WTC11 (cell line): ENCODE results near the gene TMEM151A. TPM values are rescaled to one million over a fixed set of nuclear protein-coding genes. Genes with fewer than 3 reads are reported as not detected.

Experiments used
- ATAC-seq: fragments of 200-7000 bp; cut with Tn5 transposase; 2 replicates; pipeline ENCODE4 v1.10.0; 2021; ENCODE audit warnings: mild to moderate bottlenecking, moderate library complexity
- CTCF ChIA-PET: fragments of 300-600 bp; sonication (Branson Sonifier 250); formaldehyde crosslinking; loops from one replicate; lab custom pipeline; 2021; ENCODE audit warnings: antibody characterized with exemption; lab: Charles Lee
- POLR2A ChIA-PET: fragments of 350-600 bp; sonication (Branson Sonifier 250); formaldehyde crosslinking; loops from one replicate; lab custom pipeline; 2021; ENCODE audit warnings: antibody characterized with exemption; lab: Charles Lee
- DNase-seq: peaks from one replicate; pipeline ENCODE4 v3.0.0; 2021; ENCODE audit warnings: low spot score
- H3K27ac Mint-ChIP-seq: 2 replicates; pipeline ENCODE4 v1.8.0; 2021; ENCODE audit warnings: mixed read lengths
- H3K27me3 Mint-ChIP-seq: 2 replicates; pipeline ENCODE4 v1.8.0; 2021; ENCODE audit warnings: low read depth, mild to moderate bottlenecking, moderate library complexity, mixed read lengths
- H3K36me3 Mint-ChIP-seq: 2 replicates; pipeline ENCODE4 v1.8.0; 2021; ENCODE audit warnings: mixed read lengths
- H3K4me1 Mint-ChIP-seq: 2 replicates; pipeline ENCODE4 v1.8.0; 2022; ENCODE audit warnings: mixed read lengths
- H3K4me3 Mint-ChIP-seq: 2 replicates; pipeline ENCODE4 v1.8.0; 2021; ENCODE audit warnings: mild to moderate bottlenecking, moderate library complexity, mixed read lengths
- H3K9me3 Mint-ChIP-seq: 2 replicates; pipeline ENCODE4 v1.8.0; 2021; ENCODE audit warnings: mixed read lengths
- ETV6 ChIP-seq: sonication (generic); formaldehyde crosslinking; IDR thresholded peaks from 2 replicates; pipeline ENCODE4 v1.8.1; 2022; ENCODE audit warnings: mild to moderate bottlenecking, missing genetic modification reagents
- FOXK1 ChIP-seq: sonication (generic); formaldehyde crosslinking; IDR thresholded peaks from 2 replicates; pipeline ENCODE4 v1.8.0; 2022; ENCODE audit warnings: mild to moderate bottlenecking, moderate library complexity, missing genetic modification reagents
- FOXP1 ChIP-seq: sonication (generic); formaldehyde crosslinking; IDR thresholded peaks from 2 replicates; pipeline ENCODE4 v1.8.0; 2022; ENCODE audit warnings: missing genetic modification reagents, mild to moderate bottlenecking, moderate library complexity, borderline replicate concordance
- MYBL2 ChIP-seq: sonication (generic); formaldehyde crosslinking; IDR thresholded peaks from 2 replicates; pipeline ENCODE4 v1.8.1; 2023; ENCODE audit warnings: mild to moderate bottlenecking, moderate library complexity, missing genetic modification reagents
- NR3C1 ChIP-seq: sonication (generic); formaldehyde crosslinking; conservative IDR thresholded peaks from 2 replicates; pipeline ENCODE4 v1.8.1; 2023; ENCODE audit warnings: low read depth, mild to moderate bottlenecking, missing genetic modification reagents
- SP1 ChIP-seq: sonication (generic); formaldehyde crosslinking; conservative IDR thresholded peaks from 2 replicates; pipeline ENCODE4 v1.8.1; 2022; ENCODE audit warnings: missing genetic modification reagents
- TEAD1 ChIP-seq: sonication (generic); formaldehyde crosslinking; IDR thresholded peaks from 2 replicates; pipeline ENCODE4 v1.8.0; 2022; ENCODE audit warnings: mild to moderate bottlenecking, missing genetic modification reagents
- ZNF121 ChIP-seq: sonication (generic); formaldehyde crosslinking; IDR thresholded peaks from 2 replicates; pipeline ENCODE4 v1.8.0; 2023; ENCODE audit warnings: missing genetic modification reagents
- ZNF232 ChIP-seq: sonication (generic); formaldehyde crosslinking; IDR thresholded peaks from 2 replicates; pipeline ENCODE4 v1.8.0; 2022; ENCODE audit warnings: mild to moderate bottlenecking, missing genetic modification reagents
- ZNF396 ChIP-seq: fragments of 250-450 bp; sonication (Bioruptor Pico); IDR thresholded peaks from 2 replicates; pipeline ENCODE4 v1.8.0; 2021; ENCODE audit warnings: mild to moderate bottlenecking, moderate library complexity, borderline replicate concordance
- ZNF423 ChIP-seq: fragments of 250-450 bp; sonication (Bioruptor Pico); IDR thresholded peaks from 2 replicates; pipeline ENCODE4 v2.1.2; 2022; ENCODE audit warnings: mild to moderate bottlenecking, moderate library complexity
- ZNF671 ChIP-seq: fragments of 250-450 bp; sonication (Bioruptor Pico); IDR thresholded peaks from 2 replicates; pipeline ENCODE4 v1.8.0; 2021; ENCODE audit warnings: mild to moderate bottlenecking
- total RNA-seq: library from RNA; stranded (reverse); gene quantifications from 3 replicates; pipeline ENCODE4 v1.2.3, GENCODE V29; 2021
- TF ChIP-seq, protein P1 (sequence below): fragments of 250-450 bp; sonication (Bioruptor Pico); IDR thresholded peaks from 2 replicates; pipeline ENCODE4 v1.9.0; 2021; ENCODE audit warnings: mild to moderate bottlenecking
- TF ChIP-seq, protein P2 (sequence below): fragments of 250-450 bp; sonication (Bioruptor Pico); conservative IDR thresholded peaks from 2 replicates; pipeline ENCODE4 v1.9.0; 2021; ENCODE audit warnings: mild to moderate bottlenecking
- TF ChIP-seq, protein P3 (sequence below): sonication (generic); formaldehyde crosslinking; conservative IDR thresholded peaks from 2 replicates; pipeline ENCODE4 v1.8.1; 2022; ENCODE audit warnings: mild to moderate bottlenecking, missing genetic modification reagents
- TF ChIP-seq, protein P4 (sequence below): sonication (generic); formaldehyde crosslinking; IDR thresholded peaks from 2 replicates; pipeline ENCODE4 v1.8.0; 2022; ENCODE audit warnings: mild to moderate bottlenecking, missing genetic modification reagents
- TF ChIP-seq, protein P5 (sequence below): sonication (generic); formaldehyde crosslinking; IDR thresholded peaks from 2 replicates; pipeline ENCODE4 v1.8.1; 2023; ENCODE audit warnings: mild to moderate bottlenecking, moderate library complexity, missing genetic modification reagents
- TF ChIP-seq, protein P6 (sequence below): sonication (generic); formaldehyde crosslinking; IDR thresholded peaks from 2 replicates; pipeline ENCODE4 v1.8.0; 2022; ENCODE audit warnings: mild to moderate bottlenecking, missing genetic modification reagents
- TF ChIP-seq, protein P7 (sequence below): sonication (generic); formaldehyde crosslinking; IDR thresholded peaks from 2 replicates; pipeline ENCODE4 v1.8.1; 2023; ENCODE audit warnings: mild to moderate bottlenecking, missing genetic modification reagents, moderate library complexity
- TF ChIP-seq, protein P8 (sequence below): sonication (generic); formaldehyde crosslinking; IDR thresholded peaks from 2 replicates; pipeline ENCODE4 v1.8.0; 2023; ENCODE audit warnings: missing genetic modification reagents, mild to moderate bottlenecking, borderline replicate concordance
- TF ChIP-seq, protein P9 (sequence below): sonication (generic); formaldehyde crosslinking; IDR thresholded peaks from 2 replicates; pipeline ENCODE4 v1.8.1; 2023; ENCODE audit warnings: mild to moderate bottlenecking, missing genetic modification reagents

TMEM151A gene
- total RNA-seq, 1 experiment from 2014 or later, result 2.2 TPM

DNA sequence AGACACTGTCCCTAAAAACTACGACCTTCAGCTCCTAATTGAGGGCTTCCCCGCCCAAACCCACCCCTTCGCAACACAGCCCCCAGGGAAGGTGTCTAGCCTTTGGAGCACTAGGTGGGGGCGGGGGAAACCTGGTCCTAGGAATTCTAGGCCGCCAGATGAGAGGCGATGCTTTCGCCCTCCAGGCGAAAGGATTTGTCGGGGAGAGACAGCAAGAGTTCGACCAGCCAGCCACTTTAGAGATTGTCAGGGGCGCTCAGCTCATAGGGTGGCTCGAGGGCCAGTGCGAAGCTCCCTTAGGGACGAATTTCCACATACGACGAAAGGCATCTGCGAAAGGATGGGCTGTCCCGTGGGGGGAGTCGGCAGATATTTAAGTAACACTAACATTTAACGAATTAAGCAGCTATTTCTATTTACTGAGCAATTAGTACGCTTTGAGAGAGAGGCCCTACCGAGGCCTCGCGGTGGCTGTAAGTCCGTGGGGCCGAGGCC, 19.8 kb downstream of the TMEM151A start (continued):
- TF ChIP-seq NR3C1 (CRISPR knock-in tag), result no peak
- TF ChIP-seq, protein P1, sequence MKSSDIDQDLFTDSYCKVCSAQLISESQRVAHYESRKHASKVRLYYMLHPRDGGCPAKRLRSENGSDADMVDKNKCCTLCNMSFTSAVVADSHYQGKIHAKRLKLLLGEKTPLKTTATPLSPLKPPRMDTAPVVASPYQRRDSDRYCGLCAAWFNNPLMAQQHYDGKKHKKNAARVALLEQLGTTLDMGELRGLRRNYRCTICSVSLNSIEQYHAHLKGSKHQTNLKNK (CRISPR knock-in tag), result no peak
- TF ChIP-seq, protein P2, sequence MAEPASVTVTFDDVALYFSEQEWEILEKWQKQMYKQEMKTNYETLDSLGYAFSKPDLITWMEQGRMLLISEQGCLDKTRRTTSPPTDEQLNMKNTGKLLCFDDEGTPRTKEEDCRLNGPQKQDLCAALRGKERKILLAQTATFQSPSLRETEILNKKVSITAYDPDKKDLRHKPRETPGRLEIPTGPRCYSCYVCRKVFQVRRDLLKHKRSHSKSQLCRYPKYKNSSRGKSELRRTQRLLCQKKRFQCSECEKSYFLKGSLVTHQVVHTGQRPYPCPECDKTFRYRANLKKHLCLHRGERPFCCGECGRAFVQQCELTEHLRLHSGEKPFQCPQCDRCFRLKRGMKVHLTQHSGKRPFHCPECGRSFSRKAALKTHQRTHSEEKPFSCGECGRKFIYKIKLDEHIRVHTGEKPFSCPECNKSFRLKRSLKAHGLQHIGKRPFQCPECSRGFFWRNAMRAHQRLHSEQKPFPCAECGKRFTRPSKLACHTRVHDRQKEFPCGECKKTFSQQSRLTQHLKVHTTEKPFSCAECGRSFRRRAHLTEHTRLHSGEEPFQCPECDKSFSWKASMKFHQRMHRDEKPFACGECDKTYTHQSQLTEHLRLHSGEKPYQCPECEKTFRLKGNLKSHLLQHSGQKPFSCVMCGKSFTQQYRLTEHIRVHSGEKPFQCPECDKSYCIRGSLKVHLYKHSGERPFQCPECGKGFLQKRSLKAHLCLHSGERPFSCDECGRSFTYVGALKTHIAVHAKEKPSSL (CRISPR knock-in tag), result no peak

DNA sequence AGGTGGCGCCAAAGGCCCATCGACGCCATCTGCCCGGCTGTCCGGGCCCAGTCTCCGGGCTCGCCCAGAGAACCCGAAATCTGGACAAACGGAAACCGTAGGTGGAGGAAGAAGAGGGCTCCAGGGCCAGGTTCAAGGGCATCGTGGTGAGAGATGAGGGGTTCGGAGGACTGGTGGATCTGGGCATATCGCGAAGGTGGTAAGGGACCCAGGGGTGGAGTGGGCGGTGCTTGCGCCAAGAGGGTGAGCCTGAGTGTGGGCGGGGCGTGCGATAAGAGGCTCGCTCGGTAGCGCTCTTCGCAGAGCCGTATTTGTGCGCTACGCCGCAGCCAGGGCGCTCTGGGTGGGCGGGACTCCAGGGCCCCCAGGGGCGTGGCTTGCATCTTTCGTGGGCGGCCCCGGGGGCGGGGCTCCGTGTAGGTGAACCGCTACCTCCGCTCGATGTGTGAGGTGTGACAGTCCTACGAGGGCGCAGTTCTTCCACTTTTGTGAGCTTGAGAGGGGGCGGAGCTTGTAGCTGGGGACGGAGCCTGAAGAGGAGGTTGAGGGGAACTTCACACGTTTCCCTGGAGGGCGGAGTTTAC, 20.4 kb downstream of the TMEM151A start:
- Mint-ChIP-seq H3K4me3 (peak overlapping the region; percentile 87), H3K27ac (peak overlapping the region; percentile 99), H3K36me3 (no peaks in the 10 kb centered on the region), H3K4me1 (peaks cover 13% of the 10 kb centered on the region), H3K27me3 (peaks cover 8% of the 10 kb centered on the region), H3K9me3 (no peaks in the 10 kb centered on the region)
- peak; percentile 55 for ATAC-seq
- TF ChIP-seq ZNF671 (CRISPR knock-in tag) (no peak), MYBL2 (CRISPR knock-in tag) (peak; percentile 32; the same call in 1 of the 2 replicates), ZNF121 (CRISPR knock-in tag) (peak; percentile 66; the same call in 1 of the 2 replicates), TEAD1 (CRISPR knock-in tag) (0 out of 2 replicates have a peak, but pooled peaks have one; percentile 26), ZNF396 (no peak), FOXK1 (0 out of 2 replicates have a peak, but pooled peaks have one; percentile 58), ETV6 (CRISPR knock-in tag) (peak; percentile 67; the same call in 1 of the 2 replicates), SP1 (peak; percentile 86), FOXP1 (CRISPR knock-in tag) (peak; percentile 93), ZNF423 (CRISPR knock-in tag) (peak; percentile 23; the same call in 1 of the 2 replicates), ZNF232 (peak; percentile 83; the same call in 1 of the 2 replicates)
- TF ChIP-seq, protein P3, sequence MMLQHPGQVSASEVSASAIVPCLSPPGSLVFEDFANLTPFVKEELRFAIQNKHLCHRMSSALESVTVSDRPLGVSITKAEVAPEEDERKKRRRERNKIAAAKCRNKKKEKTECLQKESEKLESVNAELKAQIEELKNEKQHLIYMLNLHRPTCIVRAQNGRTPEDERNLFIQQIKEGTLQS (CRISPR knock-in tag), result no peak
- TF ChIP-seq, protein P4, sequence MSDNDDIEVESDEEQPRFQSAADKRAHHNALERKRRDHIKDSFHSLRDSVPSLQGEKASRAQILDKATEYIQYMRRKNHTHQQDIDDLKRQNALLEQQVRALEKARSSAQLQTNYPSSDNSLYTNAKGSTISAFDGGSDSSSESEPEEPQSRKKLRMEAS (CRISPR knock-in tag), result peak; percentile 79
- TF ChIP-seq, protein P5, sequence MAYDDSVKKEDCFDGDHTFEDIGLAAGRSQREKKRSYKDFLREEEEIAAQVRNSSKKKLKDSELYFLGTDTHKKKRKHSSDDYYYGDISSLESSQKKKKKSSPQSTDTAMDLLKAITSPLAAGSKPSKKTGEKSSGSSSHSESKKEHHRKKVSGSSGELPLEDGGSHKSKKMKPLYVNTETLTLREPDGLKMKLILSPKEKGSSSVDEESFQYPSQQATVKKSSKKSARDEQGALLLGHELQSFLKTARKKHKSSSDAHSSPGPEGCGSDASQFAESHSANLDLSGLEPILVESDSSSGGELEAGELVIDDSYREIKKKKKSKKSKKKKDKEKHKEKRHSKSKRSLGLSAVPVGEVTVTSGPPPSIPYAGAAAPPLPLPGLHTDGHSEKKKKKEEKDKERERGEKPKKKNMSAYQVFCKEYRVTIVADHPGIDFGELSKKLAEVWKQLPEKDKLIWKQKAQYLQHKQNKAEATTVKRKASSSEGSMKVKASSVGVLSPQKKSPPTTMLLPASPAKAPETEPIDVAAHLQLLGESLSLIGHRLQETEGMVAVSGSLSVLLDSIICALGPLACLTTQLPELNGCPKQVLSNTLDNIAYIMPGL (CRISPR knock-in tag), result peak; percentile 89
- TF ChIP-seq, protein P6, sequence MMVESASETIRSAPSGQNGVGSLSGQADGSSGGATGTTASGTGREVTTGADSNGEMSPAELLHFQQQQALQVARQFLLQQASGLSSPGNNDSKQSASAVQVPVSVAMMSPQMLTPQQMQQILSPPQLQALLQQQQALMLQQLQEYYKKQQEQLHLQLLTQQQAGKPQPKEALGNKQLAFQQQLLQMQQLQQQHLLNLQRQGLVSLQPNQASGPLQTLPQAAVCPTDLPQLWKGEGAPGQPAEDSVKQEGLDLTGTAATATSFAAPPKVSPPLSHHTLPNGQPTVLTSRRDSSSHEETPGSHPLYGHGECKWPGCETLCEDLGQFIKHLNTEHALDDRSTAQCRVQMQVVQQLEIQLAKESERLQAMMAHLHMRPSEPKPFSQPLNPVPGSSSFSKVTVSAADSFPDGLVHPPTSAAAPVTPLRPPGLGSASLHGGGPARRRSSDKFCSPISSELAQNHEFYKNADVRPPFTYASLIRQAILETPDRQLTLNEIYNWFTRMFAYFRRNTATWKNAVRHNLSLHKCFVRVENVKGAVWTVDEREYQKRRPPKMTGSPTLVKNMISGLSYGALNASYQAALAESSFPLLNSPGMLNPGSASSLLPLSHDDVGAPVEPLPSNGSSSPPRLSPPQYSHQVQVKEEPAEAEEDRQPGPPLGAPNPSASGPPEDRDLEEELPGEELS (CRISPR knock-in tag), result 0 out of 2 replicates have a peak, but pooled peaks have one; percentile 34
- TF ChIP-seq, protein P7, sequence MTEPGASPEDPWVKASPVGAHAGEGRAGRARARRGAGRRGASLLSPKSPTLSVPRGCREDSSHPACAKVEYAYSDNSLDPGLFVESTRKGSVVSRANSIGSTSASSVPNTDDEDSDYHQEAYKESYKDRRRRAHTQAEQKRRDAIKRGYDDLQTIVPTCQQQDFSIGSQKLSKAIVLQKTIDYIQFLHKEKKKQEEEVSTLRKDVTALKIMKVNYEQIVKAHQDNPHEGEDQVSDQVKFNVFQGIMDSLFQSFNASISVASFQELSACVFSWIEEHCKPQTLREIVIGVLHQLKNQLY, result no peak
- TF ChIP-seq, protein P8, sequence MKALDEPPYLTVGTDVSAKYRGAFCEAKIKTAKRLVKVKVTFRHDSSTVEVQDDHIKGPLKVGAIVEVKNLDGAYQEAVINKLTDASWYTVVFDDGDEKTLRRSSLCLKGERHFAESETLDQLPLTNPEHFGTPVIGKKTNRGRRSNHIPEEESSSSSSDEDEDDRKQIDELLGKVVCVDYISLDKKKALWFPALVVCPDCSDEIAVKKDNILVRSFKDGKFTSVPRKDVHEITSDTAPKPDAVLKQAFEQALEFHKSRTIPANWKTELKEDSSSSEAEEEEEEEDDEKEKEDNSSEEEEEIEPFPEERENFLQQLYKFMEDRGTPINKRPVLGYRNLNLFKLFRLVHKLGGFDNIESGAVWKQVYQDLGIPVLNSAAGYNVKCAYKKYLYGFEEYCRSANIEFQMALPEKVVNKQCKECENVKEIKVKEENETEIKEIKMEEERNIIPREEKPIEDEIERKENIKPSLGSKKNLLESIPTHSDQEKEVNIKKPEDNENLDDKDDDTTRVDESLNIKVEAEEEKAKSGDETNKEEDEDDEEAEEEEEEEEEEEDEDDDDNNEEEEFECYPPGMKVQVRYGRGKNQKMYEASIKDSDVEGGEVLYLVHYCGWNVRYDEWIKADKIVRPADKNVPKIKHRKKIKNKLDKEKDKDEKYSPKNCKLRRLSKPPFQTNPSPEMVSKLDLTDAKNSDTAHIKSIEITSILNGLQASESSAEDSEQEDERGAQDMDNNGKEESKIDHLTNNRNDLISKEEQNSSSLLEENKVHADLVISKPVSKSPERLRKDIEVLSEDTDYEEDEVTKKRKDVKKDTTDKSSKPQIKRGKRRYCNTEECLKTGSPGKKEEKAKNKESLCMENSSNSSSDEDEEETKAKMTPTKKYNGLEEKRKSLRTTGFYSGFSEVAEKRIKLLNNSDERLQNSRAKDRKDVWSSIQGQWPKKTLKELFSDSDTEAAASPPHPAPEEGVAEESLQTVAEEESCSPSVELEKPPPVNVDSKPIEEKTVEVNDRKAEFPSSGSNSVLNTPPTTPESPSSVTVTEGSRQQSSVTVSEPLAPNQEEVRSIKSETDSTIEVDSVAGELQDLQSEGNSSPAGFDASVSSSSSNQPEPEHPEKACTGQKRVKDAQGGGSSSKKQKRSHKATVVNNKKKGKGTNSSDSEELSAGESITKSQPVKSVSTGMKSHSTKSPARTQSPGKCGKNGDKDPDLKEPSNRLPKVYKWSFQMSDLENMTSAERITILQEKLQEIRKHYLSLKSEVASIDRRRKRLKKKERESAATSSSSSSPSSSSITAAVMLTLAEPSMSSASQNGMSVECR (CRISPR knock-in tag), result peak; percentile 52; the same call in 1 of the 2 replicates
- TF ChIP-seq, protein P9, sequence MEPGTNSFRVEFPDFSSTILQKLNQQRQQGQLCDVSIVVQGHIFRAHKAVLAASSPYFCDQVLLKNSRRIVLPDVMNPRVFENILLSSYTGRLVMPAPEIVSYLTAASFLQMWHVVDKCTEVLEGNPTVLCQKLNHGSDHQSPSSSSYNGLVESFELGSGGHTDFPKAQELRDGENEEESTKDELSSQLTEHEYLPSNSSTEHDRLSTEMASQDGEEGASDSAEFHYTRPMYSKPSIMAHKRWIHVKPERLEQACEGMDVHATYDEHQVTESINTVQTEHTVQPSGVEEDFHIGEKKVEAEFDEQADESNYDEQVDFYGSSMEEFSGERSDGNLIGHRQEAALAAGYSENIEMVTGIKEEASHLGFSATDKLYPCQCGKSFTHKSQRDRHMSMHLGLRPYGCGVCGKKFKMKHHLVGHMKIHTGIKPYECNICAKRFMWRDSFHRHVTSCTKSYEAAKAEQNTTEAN (CRISPR knock-in tag), result 0 out of 2 replicates have a peak, but pooled peaks have one; percentile 61
- ChIA-PET CTCF (interaction anchor here (0.5 to 5.8 kb wide), 53 partner anchors 10 to 710 kb away, joined by 3 to 319 read pairs (median 8); partner anchors contain the start of genes B4GAT1, BRMS1, DPP3 and FIBP), POLR2A (interaction anchor here (0.5 to 2.8 kb wide), 23 partner anchors 10 to 169 kb away, joined by 3 to 20 read pairs (median 4); partner anchors contain the start of genes BRMS1, NPAS4, RIN1 and SLC29A2)
- DNase-seq, result peak; percentile 94
